ENCODE results near the gene MYO5B.

The MYO5B gene

GRCh38 chr18:50142441-50143120 is 52.4 kb downstream of the MYO5B start:
- no peak for TF ChIP-seq CTCF (IDR thresholded peaks at IDR 0.05; ENCODE audit: control insufficient read depth, extremely low read depth, insufficient read depth)
- H3K4me3 ChIP-seq (ENCODE audit: low read depth, low read length), result no peak overlapping the region
- no peak for DNase-seq (ENCODE audit: low read depth)

- TF ChIP-seq CTCF (IDR thresholded peaks at IDR 0.05; ENCODE audit: control insufficient read depth, extremely low read depth, insufficient read depth), result no peak
- no peak for DNase-seq (ENCODE audit: low read depth)
- no peak overlapping the region for H3K4me3 ChIP-seq (ENCODE audit: low read depth, low read length)
These were observed 56.5 kb downstream of the MYO5B start for GRCh38 chr18:50138181-50139064.

GRCh38 chr18:50135903-50136302 is 59.0 kb downstream of the MYO5B start:
- TF ChIP-seq CTCF (IDR thresholded peaks at IDR 0.05; ENCODE audit: control insufficient read depth, extremely low read depth, insufficient read depth), result no peak
- no peak for DNase-seq (ENCODE audit: low read depth)
- H3K4me3 ChIP-seq (ENCODE audit: low read depth, low read length), result no peak overlapping the region

GRCh38 chr18:50133526-50133925 is 61.4 kb downstream of the MYO5B start:
- no peak overlapping the region for H3K4me3 ChIP-seq (ENCODE audit: low read depth, low read length)
- no peak for DNase-seq (ENCODE audit: low read depth)
- TF ChIP-seq CTCF (IDR thresholded peaks at IDR 0.05; ENCODE audit: control insufficient read depth, extremely low read depth, insufficient read depth), result no peak

GRCh38 chr18:50131591-50131990 is 63.4 kb downstream of the MYO5B start:
- TF ChIP-seq CTCF (IDR thresholded peaks at IDR 0.05; ENCODE audit: control insufficient read depth, extremely low read depth, insufficient read depth), result no peak
- H3K4me3 ChIP-seq (ENCODE audit: low read depth, low read length), result no peak overlapping the region
- DNase-seq (ENCODE audit: low read depth), result no peak

- H3K4me3 ChIP-seq (ENCODE audit: low read depth, low read length), result no peak overlapping the region
- peak; percentile 10 for DNase-seq (ENCODE audit: low read depth)
- TF ChIP-seq CTCF (IDR thresholded peaks at IDR 0.05; ENCODE audit: control insufficient read depth, extremely low read depth, insufficient read depth), result no peak
These were observed 66.3 kb downstream of the MYO5B start for GRCh38 chr18:50128506-50129271.
